ENCODE results near the gene ANAPC2.
A peak's percentile ranks its signal among the peaks of the same experiment; 100 is the strongest.
"Not testable (repeated sequence)": the region's sequence is repeated elsewhere in the genome, so short reads cannot be mapped to it uniquely, and the experiment has no call there.

Gene ANAPC2

GRCh38 chr9:137140151-137141012 lies 48.0 kb downstream of the ANAPC2 start:
- no peak for DNase-seq

DNA sequence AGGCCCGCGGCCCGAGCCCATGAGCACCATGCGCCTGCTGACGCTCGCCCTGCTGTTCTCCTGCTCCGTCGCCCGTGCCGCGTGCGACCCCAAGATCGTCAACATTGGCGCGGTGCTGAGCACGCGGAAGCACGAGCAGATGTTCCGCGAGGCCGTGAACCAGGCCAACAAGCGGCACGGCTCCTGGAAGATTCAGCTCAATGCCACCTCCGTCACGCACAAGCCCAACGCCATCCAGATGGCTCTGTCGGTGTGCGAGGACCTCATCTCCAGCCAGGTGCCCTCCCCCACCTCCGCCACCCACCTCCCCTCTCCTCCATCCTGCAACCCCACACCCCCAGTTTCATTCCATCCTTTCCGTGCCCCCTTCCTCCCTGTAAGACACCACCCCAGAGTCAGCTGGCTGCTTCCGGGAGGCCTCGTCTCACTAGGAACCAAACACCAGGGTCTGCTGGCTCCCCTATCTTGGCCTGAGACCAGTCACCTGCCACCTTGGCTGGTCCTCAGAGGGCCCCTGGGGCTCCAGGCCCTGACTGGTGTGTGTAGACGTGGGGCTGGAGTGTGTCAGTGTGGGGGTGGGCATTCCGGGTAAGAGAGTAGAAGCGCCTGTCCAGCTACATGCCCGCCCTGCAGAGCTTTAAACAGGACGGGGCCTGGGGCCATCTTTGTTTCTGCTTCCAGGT lies 48.8 kb downstream of the ANAPC2 start:
- DNase-seq = no peak

DNA sequence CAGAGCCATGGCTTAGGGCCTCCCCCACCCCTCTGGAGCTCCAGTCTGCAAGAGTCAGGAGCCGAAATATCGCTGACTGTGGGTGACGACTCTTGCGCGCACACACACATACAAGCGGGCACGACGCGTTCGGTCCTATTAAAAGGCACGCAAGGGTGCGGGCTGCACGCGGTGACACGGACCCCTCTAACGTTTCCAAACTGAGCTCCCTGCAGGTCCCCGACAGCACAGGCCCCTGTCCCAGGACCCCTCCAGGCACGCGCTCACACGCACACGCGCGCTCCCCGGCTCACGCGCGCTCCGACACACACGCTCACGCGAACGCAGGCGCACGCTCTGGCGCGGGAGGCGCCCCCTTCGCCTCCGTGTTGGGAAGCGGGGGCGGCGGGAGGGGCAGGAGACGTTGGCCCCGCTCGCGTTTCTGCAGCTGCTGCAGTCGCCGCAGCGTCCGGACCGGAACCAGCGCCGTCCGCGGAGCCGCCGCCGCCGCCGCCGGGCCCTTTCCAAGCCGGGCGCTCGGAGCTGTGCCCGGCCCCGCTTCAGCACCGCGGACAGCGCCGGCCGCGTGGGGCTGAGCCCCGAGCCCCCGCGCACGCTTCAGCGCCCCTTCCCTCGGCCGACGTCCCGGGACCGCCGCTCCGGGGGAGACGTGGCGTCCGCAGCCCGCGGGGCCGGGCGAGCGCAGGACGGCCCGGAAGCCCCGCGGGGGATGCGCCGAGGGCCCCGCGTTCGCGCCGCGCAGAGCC lies 49.5 kb downstream of the ANAPC2 start, which contains the start of gene GRIN1:
Gene GRIN1 (plus strand): TSS at position 433 of the 746 bp plus-strand sequence. CDS start 333 bp downstream, outside the sequence.
- DNase-seq = no peak

DNA sequence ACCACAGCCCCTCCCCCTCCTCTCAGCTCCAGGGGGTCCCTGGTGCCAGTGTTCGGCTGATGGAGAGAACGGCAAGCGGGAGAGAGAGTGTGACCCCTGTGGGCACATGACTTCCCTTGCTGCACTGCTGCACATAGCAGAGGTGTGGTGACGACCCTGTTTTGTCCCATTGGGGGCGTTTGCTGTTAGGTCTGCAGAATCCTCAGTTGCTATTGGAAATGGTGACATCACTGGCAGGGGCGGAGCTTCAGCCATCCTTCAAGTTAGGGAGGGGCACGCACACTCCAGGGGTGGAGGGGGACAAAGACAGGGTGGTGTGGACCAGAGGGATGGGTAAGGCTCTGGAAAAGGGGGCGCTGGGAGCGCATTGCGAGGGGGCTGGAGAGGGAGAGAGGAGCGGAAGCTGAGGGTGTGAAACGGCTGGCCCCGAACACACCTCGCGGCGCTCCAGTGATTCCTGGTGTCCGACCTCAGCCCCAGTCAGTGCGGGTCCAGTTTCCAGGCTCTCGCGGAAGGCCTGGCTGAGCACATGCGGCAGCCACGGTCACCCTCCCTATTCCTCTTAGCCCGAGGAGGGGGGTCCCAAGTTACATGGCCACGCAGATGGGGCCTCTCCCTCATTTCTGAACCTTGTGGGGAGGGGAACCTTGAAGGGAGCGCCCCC lies 50.2 kb downstream of the ANAPC2 start:
- no peak for DNase-seq

DNA sequence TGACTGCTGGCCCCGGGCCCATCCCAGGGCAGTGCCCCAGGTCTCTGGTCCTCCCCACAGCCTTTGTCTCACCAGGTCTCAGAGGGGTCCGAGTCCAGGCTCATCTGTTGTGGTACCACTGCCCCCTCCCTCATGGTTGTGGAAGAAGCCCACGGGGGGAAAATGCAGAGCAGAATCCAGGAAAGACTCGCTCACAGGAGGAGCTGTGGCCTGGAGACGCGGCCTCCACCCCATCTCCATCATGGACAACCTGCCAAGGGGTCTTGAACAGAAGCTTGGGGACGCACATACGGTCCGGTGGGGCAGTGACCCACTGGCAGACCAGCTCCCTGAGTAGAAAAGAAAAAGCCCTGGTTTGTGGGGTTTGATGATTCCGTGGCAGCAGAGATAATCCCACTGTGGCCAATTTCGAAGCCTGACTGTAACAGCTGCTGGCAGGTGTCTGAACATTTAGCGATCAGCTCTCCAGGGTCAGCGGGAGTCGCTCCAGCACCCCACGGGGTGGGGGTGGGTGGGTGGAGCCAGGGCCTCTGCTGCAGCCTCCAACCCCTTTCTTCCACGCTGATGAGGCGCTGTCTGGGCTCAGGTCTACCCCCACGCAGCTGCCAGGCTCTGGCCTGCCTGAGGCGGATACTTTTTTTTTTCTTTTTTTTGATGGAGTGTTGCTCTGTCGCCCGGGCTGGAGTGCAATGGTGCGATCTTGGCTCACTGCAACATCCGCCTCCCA lies 51.3 kb downstream of the ANAPC2 start:
- no peak for DNase-seq

DNA sequence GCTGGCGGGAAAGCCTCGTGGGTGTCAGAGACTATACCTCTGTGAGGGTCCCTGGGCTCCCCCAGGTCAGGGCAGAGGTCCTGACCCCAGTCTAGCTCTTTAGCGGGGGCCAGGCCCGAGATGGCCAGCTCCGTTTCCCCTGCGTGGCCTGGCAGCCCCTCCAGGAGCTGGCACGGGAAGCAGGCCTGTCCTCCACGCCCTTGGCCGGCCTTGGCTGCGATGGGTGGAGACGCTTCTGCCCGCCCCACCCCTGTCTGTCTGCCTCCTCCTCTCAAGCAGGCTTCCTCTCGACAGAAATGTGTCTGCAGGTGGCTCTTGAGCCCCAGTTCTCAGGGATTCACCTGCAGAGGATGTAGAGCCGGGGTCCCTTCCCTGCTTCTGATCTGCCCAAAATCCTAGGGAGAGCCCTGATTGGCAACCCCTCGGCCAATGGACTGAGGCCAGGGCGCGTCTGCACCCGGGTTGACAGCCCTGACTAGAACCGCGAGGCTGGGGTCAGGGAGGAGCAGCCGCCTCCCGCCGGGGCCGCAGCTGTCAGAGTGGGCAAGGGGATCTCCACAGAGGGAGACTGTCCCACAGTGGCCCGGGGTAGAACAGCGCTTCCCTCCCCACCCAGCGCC lies 52.0 kb downstream of the ANAPC2 start:
- DNase-seq = no peak

GRCh38 chr9:137135154-137135553 lies 53.2 kb downstream of the ANAPC2 start:
- DNase-seq = not testable (repeated sequence)

DNA sequence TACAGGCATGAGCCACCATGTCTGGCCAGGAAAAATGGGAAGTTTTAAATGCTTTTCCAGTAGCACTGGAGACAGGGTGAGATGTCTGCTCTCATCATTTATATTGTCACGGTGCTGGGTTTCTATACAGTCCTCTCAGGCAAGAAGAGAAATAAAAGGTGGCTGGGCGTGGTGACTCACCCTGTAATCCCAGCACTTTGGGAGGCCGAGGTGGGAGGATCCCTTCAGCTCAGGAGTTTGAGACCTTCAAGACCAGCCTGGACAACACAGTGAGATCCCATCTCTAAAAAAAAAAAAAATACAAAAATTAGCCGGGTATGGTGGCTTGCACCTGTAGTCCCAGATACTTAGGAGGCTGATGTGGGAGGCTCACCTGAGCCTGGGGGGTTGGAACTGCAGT lies 54.2 kb downstream of the ANAPC2 start:
- no peak for DNase-seq

DNA sequence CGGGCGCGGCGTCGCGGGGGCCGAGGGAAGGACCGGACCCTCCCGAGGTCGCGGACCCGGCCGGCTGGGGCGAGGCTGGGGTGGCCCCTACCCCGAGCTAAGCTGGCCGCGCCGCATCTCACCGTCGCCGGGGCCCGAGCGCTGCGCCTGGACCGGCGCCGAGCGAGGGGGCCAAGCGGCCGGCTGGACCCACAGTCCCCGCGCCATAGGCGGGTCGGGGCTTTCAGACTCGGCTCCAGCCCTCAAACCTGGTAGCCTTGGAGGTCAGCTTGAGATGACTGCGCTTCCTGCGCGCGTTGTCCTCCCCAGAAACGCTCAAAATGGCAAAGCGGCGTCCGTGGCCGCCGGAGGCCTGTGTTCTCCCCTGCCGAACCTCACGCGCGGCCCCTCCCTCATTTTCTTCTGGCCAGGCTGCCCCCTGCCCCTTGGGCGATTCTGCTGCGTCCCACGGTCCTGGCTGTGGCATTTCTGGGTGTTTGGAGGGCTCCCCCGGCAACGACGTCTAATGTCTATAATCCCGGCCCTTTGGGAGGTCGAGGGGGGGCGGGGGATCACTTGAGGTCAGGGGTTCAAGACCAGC lies 58.1 kb downstream of the ANAPC2 start:
- DNase-seq = peak; percentile 16

DNA sequence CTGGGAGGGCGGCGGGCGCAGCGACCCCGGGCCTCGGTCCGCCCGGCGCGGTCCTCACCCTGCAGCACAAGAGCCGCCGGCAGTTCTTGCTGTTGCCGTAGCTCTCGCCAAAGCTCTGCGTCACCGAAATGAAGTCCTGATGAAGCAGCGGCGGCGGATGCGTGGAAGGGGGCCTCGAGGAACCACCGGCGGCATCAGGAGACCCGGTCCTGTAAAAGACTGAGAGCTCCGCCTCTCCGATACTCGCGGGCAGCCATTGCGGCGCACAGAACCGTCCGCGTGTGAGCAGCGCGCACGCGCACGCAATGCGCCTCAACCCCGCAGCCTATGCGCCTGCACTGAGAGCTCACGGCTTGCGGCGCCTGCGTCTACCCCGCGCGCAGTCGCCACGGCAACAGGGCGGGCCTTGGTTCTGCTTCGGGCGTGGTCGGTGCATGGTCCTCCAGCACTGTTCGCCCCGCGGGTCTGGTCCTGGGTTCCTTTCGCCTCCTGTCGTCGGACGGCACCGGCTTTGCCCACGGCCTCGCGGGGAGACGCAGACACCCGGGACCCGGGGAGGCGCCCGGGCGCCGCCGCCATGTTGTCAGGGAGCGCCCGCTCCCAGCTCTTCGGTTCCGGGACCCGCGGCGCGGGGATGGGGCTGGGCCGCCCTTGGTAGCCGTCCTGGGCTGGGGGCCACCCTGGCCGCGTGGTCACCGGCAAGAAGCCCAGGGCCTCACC lies 58.7 kb downstream of the ANAPC2 start:
- peak; percentile 89 for DNase-seq

DNA sequence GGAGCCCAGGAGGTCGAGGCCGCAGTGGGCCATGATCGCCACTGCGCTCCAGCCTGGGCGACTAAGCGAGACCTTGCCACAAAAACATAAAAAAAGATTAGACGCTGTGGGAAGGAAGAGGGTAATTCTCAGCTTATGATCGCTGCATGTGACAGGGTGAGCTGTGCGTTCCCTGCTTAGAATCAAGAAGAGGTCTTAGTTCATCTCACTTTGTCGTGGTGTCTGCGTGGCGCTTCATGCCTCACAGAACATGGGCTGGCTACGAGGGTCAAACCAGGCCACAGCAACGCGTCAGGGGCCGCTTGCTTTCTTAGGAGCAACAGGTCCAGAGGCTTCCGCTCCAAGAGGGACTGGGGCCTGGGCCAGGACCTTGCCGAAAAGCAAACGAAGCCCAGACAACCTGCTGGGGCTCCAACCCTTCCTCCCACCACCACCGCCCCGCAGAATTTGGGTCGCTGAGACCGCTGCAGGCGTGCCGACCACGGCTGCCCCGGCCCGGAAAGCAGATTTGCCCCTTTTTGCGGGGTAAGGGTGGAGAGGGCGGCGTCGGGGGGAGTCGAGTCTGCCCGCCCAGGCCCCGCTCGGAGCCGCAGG lies 59.4 kb downstream of the ANAPC2 start:
- DNase-seq = no peak

DNA sequence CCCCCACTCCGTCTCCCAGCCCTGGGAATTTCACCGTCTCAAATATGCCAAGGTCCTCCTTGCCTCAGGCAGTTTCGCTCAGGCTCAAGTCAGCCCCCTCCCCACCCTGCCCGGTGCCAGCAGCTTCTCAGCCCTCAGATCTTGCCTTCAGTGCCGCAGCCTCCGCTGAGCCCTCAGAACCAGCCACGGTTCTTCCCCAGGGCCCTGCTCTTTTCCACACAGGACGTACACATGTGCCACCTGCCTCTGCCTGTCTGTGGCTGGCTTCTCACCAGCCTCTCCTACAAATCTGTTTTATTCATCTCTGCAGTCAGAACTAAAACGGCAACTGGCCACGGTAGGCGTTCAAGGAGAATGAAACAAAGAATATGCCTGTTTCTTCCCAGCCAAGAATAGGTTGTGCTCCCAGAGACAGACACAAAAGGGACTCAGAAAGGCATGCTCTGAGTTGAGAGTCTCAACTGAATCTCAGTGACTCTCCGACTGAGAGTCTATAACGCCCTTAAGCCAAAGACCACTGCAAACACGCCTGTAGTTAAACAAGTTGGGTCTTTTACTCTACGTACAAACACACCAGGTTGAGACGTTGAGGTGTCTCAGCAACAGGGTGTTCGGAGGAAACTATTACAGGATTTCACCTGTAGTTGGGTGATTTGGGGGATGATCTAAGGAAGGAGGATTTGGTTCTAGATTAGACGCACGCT lies 60.0 kb downstream of the ANAPC2 start:
- DNase-seq = no peak

DNA sequence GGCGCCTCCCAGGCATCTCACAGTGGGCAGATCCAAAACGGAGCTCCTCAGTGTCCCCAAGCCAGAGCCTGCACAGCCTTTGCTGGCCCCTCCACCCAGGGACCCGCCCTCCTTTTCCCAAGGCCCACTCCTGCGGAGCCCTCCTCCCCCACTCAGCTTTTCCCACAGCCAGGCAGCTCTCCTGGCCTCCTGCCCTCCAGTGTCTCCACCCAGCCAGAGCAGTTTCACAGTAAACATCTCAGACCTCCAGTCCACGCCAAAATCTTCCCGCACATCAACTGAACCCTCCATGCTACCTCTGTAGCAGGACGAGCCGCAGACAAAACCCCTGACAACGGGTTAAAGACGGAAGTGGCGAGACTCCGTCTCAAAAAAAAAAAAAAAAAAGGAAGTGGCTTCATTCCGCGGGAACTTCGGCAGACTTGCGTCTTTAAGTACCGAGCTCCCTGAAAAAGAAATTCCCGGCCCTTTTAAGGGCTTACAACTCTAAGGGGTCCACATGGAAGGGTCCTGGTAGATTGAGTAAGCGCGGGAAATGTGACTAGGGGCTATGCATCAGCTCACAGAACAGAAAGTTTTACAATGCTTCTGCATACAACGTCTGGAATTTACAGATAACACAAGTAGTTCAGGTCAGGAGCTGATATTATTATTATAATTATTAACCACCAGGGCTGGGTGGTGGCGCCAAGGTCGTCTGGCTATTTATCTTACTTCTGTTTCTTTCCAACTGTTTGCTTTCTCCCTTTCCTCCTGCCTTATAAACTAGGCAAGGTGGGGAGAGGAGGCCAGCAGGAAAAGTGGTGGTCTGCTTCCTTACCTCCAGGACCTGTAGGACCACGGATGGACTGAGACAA lies 60.8 kb downstream of the ANAPC2 start:
- no peak for DNase-seq

DNA sequence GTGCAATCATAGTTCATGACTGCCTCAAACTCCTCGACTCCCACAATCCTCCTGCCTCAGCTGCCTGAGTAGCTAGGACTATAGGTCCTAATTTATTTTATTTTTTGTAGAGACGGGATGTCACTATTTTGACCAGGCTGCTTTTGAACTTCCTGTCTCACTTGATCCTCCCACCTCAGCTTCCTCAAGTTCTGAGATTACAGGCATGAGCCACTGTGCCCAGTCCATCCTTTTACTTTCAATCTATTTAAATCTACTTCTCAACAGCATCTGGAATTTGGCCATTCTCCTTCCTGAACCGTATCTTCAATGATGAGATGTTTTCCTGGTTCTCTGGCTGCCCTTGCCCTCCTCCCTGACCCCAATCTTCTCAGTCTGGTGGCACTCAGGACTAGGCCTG lies 61.6 kb downstream of the ANAPC2 start:
- no peak for DNase-seq
